Stimulated activated naive CD8-positive, alpha-beta T cell treated with anti-CD3 and anti-CD28 coated beads, Interleukin-15, Interleukin-2, amounts not matched to agents 100 ng/mL and 50 ng/mL, for 24 hours (primary cell): ENCODE data around the gene SSU72.

Source experiments
- H3K27ac Mint-ChIP-seq: one replicate; pipeline ENCODE4 v1.8.0; 2021; ENCODE audit warnings: mild to moderate bottlenecking, mixed read lengths
- H3K27me3 Mint-ChIP-seq: one replicate; pipeline ENCODE4 v1.8.0; 2021; ENCODE audit warnings: mixed read lengths
- H3K36me3 Mint-ChIP-seq: one replicate; pipeline ENCODE4 v1.8.0; 2021; ENCODE audit warnings: low read depth, mixed read lengths
- H3K4me1 Mint-ChIP-seq: one replicate; pipeline ENCODE4 v1.8.0; 2021; ENCODE audit warnings: low read depth, mixed read lengths
- H3K4me3 Mint-ChIP-seq: one replicate; pipeline ENCODE4 v1.8.0; 2021; ENCODE audit warnings: mild to moderate bottlenecking, mixed read lengths
- H3K9me3 Mint-ChIP-seq: one replicate; pipeline ENCODE4 v1.8.0; 2021; ENCODE audit warnings: mixed read lengths

The SSU72 gene

GRCh38 chr1:1615256-1616044 lies 40.8 kb upstream of the SSU72 start, which contains the start of gene MIB2:
Gene MIB2 (plus strand): TSS chr1:1615500. CDS start chr1:1623453, 7,953 bp downstream.
- Mint-ChIP-seq H3K27me3 (no peaks in the 10 kb centered on the region), H3K4me1 (peaks cover 32% of the 10 kb centered on the region), H3K27ac (peak within 1 kb of the TSS; percentile 94), H3K36me3 (peaks cover 7% of the 10 kb centered on the region), H3K4me3 (peak within 1 kb of the TSS; percentile 93), H3K9me3 (no peaks in the 10 kb centered on the region)

- Mint-ChIP-seq H3K4me1 (peaks cover 32% of the 10 kb centered on the region), H3K27ac (peak overlapping the region; percentile 94), H3K27me3 (no peaks in the 10 kb centered on the region), H3K4me3 (peak overlapping the region; percentile 93), H3K36me3 (peaks cover 7% of the 10 kb centered on the region), H3K9me3 (no peaks in the 10 kb centered on the region)
Measured at GRCh38 chr1:1614954-1615255, 40.2 kb upstream of the SSU72 start.

DNA sequence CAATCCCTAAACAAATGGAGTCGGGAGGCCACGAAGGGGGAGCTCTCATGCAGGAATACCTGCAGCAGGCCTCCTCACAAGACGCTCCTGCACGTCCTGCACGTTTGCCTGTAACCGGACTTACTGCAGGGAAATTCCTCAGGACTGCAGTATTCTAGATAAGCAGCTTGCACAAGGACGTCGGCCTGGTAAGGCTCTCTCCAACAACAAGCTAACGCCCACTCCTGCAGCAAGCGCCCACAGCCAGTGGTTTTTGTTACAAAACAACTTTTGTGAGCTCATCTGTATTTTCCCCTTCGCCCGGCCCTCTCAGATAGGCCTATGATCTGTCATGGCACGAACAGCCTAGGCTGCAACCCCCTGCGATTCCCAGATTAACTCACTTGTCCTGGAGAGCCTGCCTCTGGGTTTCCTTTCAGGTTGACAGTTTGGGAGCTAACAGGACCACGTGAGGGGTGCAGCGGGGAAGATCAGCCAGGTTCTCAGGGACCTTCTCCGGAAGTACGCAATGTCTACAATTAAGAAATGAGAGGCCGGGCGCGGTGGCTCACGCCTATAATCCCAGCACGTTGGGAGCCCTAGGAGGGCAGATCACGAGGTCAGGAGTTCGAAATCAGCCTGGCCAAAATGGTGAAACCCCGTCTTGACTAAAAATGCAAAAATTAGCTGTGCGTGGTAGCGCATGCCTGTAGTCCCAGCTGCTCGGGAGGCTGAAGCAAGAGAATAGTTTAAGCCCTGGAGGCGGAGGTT lies 39.7 kb upstream of the SSU72 start:
- no peaks in the 10 kb centered on the region for H3K9me3 Mint-ChIP-seq

GRCh38 chr1:1613509-1614082 lies 38.9 kb upstream of the SSU72 start:
- Mint-ChIP-seq H3K4me1 (peaks cover 32% of the 10 kb centered on the region), H3K27me3 (no peaks in the 10 kb centered on the region), H3K9me3 (no peaks in the 10 kb centered on the region), H3K36me3 (peaks cover 7% of the 10 kb centered on the region), H3K4me3 (peak overlapping the region; percentile 93), H3K27ac (peak overlapping the region; percentile 94)

More for the DNA sequence above, 39.7 kb upstream of the SSU72 start:
- Mint-ChIP-seq H3K4me3 (peak overlapping the region; percentile 93), H3K27me3 (no peaks in the 10 kb centered on the region), H3K27ac (peak overlapping the region; percentile 94), H3K4me1 (peaks cover 32% of the 10 kb centered on the region), H3K36me3 (peaks cover 7% of the 10 kb centered on the region)

GRCh38 chr1:1612104-1612400 lies 37.4 kb upstream of the SSU72 start:
- Mint-ChIP-seq H3K27ac (no peak overlapping the region), H3K4me3 (no peak overlapping the region), H3K27me3 (no peaks in the 10 kb centered on the region), H3K4me1 (peaks cover 33% of the 10 kb centered on the region), H3K9me3 (no peaks in the 10 kb centered on the region), H3K36me3 (peaks cover 7% of the 10 kb centered on the region)

- no peak overlapping the region for H3K27ac Mint-ChIP-seq
- H3K36me3 Mint-ChIP-seq: peaks cover 7% of the 10 kb centered on the region
- H3K27me3 Mint-ChIP-seq: no peaks in the 10 kb centered on the region
- peaks cover 33% of the 10 kb centered on the region for H3K4me1 Mint-ChIP-seq
- no peak overlapping the region for H3K4me3 Mint-ChIP-seq
- no peaks in the 10 kb centered on the region for H3K9me3 Mint-ChIP-seq
Measured at GRCh38 chr1:1610796-1611195, 36.1 kb upstream of the SSU72 start.

GRCh38 chr1:1609822-1610485 lies 35.3 kb upstream of the SSU72 start:
- no peak overlapping the region for H3K4me3 Mint-ChIP-seq
- H3K4me1 Mint-ChIP-seq: peaks cover 31% of the 10 kb centered on the region
- no peaks in the 10 kb centered on the region for H3K9me3 Mint-ChIP-seq
- no peak overlapping the region for H3K27ac Mint-ChIP-seq
- no peaks in the 10 kb centered on the region for H3K27me3 Mint-ChIP-seq
- peaks cover 7% of the 10 kb centered on the region for H3K36me3 Mint-ChIP-seq

DNA sequence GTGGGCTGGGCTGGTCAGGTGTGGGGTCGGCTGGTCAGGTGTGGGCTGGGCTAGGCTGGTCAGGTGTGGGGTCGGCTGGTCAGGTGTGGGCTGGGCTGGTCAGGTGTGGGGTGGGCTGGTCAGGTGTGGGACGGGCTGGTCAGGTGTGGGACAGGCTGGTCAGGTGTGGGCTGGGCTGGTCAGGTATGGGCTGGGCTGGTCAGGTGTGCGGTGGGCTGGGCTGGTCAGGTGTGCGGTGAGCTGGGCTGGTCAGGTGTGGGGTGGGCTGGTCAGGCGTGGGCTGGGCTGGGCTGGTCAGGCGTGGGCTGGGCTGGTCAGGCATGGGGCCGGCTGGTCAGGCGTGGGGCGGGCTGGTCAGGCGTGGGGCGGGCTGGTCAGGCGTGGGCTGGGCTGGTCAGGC lies 31.6 kb upstream of the SSU72 start:
- Mint-ChIP-seq H3K36me3 (no peaks in the 10 kb centered on the region), H3K27me3 (no peaks in the 10 kb centered on the region), H3K4me1 (peaks cover 11% of the 10 kb centered on the region), H3K4me3 (no peak overlapping the region), H3K27ac (no peak overlapping the region), H3K9me3 (no peaks in the 10 kb centered on the region)

- H3K36me3 Mint-ChIP-seq: no peaks in the 10 kb centered on the region
- H3K4me3 Mint-ChIP-seq: no peak overlapping the region
- no peaks in the 10 kb centered on the region for H3K27me3 Mint-ChIP-seq
- no peak overlapping the region for H3K27ac Mint-ChIP-seq
- H3K4me1 Mint-ChIP-seq: peaks cover 11% of the 10 kb centered on the region
- H3K9me3 Mint-ChIP-seq: no peaks in the 10 kb centered on the region
Measured at GRCh38 chr1:1605724-1606123, 31.1 kb upstream of the SSU72 start.

- no peaks in the 10 kb centered on the region for H3K9me3 Mint-ChIP-seq
- peaks cover 11% of the 10 kb centered on the region for H3K4me1 Mint-ChIP-seq
- no peaks in the 10 kb centered on the region for H3K36me3 Mint-ChIP-seq
- no peaks in the 10 kb centered on the region for H3K27me3 Mint-ChIP-seq
- no peak overlapping the region for H3K27ac Mint-ChIP-seq
- H3K4me3 Mint-ChIP-seq: no peak overlapping the region
Measured at GRCh38 chr1:1605034-1605591, 30.4 kb upstream of the SSU72 start.

GRCh38 chr1:1604374-1605033 lies 29.8 kb upstream of the SSU72 start:
- H3K4me1 Mint-ChIP-seq: peaks cover 11% of the 10 kb centered on the region
- H3K4me3 Mint-ChIP-seq: no peak overlapping the region
- no peaks in the 10 kb centered on the region for H3K27me3 Mint-ChIP-seq
- H3K36me3 Mint-ChIP-seq: no peaks in the 10 kb centered on the region
- H3K27ac Mint-ChIP-seq: no peak overlapping the region
- H3K9me3 Mint-ChIP-seq: no peaks in the 10 kb centered on the region

- peaks cover 14% of the 10 kb centered on the region for H3K4me1 Mint-ChIP-seq
- H3K9me3 Mint-ChIP-seq: no peaks in the 10 kb centered on the region
- no peaks in the 10 kb centered on the region for H3K36me3 Mint-ChIP-seq
- no peak overlapping the region for H3K27ac Mint-ChIP-seq
- peaks cover 4% of the 10 kb centered on the region for H3K27me3 Mint-ChIP-seq
- no peak overlapping the region for H3K4me3 Mint-ChIP-seq
Measured at GRCh38 chr1:1603671-1604373, 29.2 kb upstream of the SSU72 start.

DNA sequence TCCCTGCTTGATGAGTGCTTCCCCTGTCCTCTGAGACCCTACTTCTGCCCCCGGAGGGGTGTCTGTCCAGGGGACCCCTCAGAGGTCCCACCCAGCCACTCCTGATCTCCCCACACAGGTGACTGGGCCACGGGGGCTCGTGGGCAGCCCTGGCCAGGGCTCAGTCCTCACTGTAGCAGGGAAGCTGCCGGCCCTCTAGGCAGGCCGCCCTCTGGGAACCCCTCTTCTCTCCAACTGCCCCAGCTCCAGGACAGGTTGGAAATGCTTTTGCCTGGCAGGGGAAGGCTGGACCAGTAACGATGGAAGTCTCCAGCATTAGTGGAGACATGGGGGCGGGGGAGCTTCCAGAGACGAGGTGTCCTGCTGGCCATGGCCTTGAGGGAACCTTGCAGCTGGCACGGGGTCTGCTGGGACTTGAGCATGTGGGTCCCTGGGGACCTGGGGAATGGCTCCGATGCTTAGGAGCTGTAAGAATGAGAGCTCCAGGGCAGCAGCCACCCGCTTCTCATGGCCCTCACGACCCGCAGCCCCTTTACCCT lies 28.4 kb upstream of the SSU72 start:
- no peak overlapping the region for H3K4me3 Mint-ChIP-seq
- H3K9me3 Mint-ChIP-seq: no peaks in the 10 kb centered on the region
- H3K36me3 Mint-ChIP-seq: no peaks in the 10 kb centered on the region
- H3K4me1 Mint-ChIP-seq: peaks cover 16% of the 10 kb centered on the region
- H3K27me3 Mint-ChIP-seq: peaks cover 7% of the 10 kb centered on the region
- H3K27ac Mint-ChIP-seq: no peak overlapping the region
